NT2/D1 (cell line): Measurements from ENCODE around the gene MAPK12.

Experiments used
- YY1 ChIP-seq: IDR thresholded peaks from 2 replicates; pipeline ENCODE4 v1.6.1; 2011; ENCODE audit not compliant: insufficient read length, insufficient read depth
- ZNF274 ChIP-seq: IDR thresholded peaks from 2 replicates; pipeline ENCODE4 v1.6.1; 2011; ENCODE audit warnings: mild to moderate bottlenecking, low read depth, low read length

DNA sequence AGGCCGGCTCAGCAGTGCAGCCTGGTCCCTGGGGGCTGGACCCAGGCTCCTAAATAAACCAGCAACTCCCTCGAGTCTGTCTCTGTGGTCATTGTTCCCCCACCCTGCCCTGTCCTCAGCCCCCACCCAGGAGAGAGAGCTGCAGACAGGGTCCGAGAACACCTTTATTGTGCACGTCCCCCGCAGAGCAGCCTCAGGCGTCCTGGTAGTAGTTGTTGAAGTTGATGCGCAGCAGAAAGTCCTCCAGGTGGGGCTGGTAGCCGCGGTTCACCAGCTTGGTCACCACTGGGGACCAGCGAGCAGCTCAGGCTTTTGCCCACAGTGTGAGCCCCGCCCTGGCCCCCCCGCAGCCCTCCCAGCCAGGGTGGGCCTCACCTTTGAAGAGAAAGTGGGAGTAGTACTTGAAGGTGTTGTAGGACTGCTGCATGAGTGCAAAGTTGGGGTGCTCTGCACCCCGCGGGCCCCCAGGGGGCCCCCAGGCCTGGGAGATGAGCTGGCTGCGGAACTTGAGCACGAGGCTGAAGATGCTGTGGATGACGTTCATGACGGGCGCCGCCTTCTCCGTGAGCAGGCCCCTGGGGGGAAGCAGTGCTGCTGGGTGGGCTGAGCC lies 43.8 kb downstream of the MAPK12 start:
- no peak for TF ChIP-seq ZNF274
- no peak for TF ChIP-seq YY1
